Mesothelial cell of epicardium (in vitro differentiated cells): ENCODE data around the gene AUTS2. TPM values are rescaled to one million over a fixed set of nuclear protein-coding genes. Genes with fewer than 3 reads are reported as not detected.
A peak's percentile ranks its signal among the peaks of the same experiment; 100 is the strongest.

Source experiments
- DNase-seq, 2 experiments: peaks; one replicate each; pipeline ENCODE4 v3.0.0; 2021; ENCODE audit warnings: low spot score in 2 of 2; ENCODE audit not compliant: unreplicated experiment in 2 of 2
- H3K27ac Mint-ChIP-seq: 2 replicates; pipeline ENCODE4 v1.8.0; 2021; ENCODE audit warnings: mixed read lengths
- H3K27me3 Mint-ChIP-seq: 2 replicates; pipeline ENCODE4 v1.8.0; 2021; ENCODE audit warnings: low read depth, mixed read lengths
- H3K36me3 Mint-ChIP-seq: 2 replicates; pipeline ENCODE4 v1.8.0; 2021; ENCODE audit warnings: mixed read lengths
- H3K4me1 Mint-ChIP-seq: 2 replicates; pipeline ENCODE4 v1.8.0; 2021; ENCODE audit warnings: mixed read lengths
- H3K4me3 Mint-ChIP-seq: 2 replicates; pipeline ENCODE4 v1.8.0; 2021; ENCODE audit warnings: mild to moderate bottlenecking, moderate library complexity, mixed read lengths
- H3K9me3 Mint-ChIP-seq: 2 replicates; pipeline ENCODE4 v1.8.0; 2021; ENCODE audit warnings: mixed read lengths
- CTCF ChIP-seq: fragments of 200-600 bp; sonication (generic); IDR thresholded peaks from one replicate; pipeline ENCODE4 v1.5.0; 2021; ENCODE audit warnings: antibody characterized with exemption; ENCODE audit not compliant: unreplicated experiment
- total RNA-seq: library from RNA; stranded (reverse); gene quantifications from 3 replicates; pipeline ENCODE4 v1.2.1, GENCODE V29; 2021

The AUTS2 gene
- total RNA-seq, 1 donor from 2014 or later: 135 TPM

DNA sequence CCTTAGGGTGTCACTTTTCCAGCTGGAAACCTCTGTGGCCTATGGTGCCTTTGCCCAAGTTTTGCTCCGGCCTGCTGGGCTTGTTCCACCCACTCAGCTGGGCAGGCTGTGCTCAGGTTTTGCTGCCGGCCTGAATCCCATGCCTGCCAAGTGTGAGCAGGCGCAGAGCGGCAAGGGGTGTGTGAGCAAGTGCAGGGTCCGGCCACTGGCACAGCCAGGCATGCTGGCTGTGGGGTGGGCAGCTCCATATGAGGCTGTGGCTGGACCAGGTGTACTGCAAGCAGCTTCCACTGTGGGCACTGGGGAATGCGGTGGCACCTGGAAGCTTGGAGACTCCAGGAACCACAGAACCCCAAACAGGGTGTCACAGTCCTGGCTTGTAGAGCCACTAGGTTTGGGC, 92.1 kb downstream of the AUTS2 start:
- no peaks in the 10 kb centered on the region for H3K27me3 Mint-ChIP-seq
- H3K9me3 Mint-ChIP-seq: no peaks in the 10 kb centered on the region
- no peak for DNase-seq
- no peak for TF ChIP-seq CTCF
- H3K4me3 Mint-ChIP-seq: no peak overlapping the region
- H3K4me1 Mint-ChIP-seq: peaks cover 35% of the 10 kb centered on the region
- H3K27ac Mint-ChIP-seq: no peak overlapping the region
- H3K36me3 Mint-ChIP-seq: peaks cover 8% of the 10 kb centered on the region

DNA sequence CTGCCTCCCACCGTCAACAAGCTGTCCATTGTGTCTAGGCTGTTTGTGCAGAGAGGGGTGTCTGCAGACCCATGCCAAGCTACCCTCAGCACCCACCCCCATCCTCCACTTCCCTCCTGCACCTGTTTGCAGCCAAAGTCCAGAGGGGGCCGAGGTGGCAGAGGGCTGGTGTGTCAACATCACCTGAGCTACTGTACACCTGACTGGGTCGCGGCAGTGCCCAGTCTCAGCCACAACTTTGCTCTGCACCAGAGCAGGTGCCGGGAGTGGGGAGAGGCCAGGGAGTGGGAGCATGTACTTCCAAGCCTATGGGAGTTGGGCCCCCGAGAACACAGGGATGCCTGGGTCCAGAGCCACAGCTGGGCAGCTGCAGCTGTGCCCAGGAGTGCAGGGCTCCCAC, 93.1 kb downstream of the AUTS2 start:
- Mint-ChIP-seq H3K4me3 (no peak overlapping the region), H3K4me1 (peaks cover 40% of the 10 kb centered on the region), H3K9me3 (no peaks in the 10 kb centered on the region), H3K27ac (no peak overlapping the region), H3K27me3 (no peaks in the 10 kb centered on the region), H3K36me3 (peaks cover 8% of the 10 kb centered on the region)
- no peak for DNase-seq
- no peak for TF ChIP-seq CTCF

DNA sequence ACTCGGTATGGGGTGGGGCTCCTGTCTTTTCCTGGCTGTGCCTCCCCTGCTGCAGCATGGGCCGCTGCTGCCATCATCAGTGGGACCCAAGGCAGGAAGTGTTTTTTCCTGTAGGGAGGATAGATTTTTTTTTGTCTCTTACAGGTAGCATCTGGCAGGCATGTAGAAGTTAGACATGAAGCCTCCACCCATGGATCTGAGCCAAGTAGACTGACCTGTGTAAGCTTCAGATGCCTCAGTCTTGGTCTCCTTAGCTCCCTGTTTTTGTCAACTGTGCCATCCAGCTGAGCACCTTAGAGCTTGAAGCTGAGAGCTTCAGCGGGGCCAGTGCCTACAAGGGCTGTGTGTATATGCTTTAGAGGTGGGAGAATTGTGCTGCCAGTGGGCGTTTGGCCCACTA, 93.5 kb downstream of the AUTS2 start:
- H3K27me3 Mint-ChIP-seq: no peaks in the 10 kb centered on the region
- no peak overlapping the region for H3K4me3 Mint-ChIP-seq
- H3K27ac Mint-ChIP-seq: peak overlapping the region; percentile 77
- DNase-seq: no peak
- peaks cover 8% of the 10 kb centered on the region for H3K36me3 Mint-ChIP-seq
- H3K4me1 Mint-ChIP-seq: peaks cover 44% of the 10 kb centered on the region
- TF ChIP-seq CTCF: no peak
- H3K9me3 Mint-ChIP-seq: no peaks in the 10 kb centered on the region

DNA sequence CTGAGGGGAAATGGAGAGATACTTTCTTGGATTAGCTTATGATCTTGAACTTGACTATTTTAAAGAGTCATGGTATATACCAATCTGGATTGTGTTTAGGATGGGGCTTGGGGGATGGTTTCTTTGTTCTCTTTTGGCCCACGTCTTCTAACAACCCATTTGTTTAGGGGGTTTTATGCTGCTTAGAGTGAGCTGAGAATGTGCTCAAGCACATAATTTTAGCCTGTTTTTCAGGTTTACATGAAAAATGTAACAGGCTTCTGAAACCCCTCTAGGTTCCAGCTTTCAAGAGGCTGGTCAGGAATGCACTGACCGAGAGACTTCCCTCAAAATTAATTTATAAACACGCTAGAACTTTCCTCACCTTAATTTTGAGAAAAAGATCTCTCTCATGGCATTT, 94.3 kb downstream of the AUTS2 start:
- no peaks in the 10 kb centered on the region for H3K9me3 Mint-ChIP-seq
- no peak overlapping the region for H3K4me3 Mint-ChIP-seq
- no peak for DNase-seq
- peaks cover 45% of the 10 kb centered on the region for H3K4me1 Mint-ChIP-seq
- peaks cover 8% of the 10 kb centered on the region for H3K36me3 Mint-ChIP-seq
- no peaks in the 10 kb centered on the region for H3K27me3 Mint-ChIP-seq
- TF ChIP-seq CTCF: no peak
- peak overlapping the region; percentile 27 for H3K27ac Mint-ChIP-seq

- H3K4me3 Mint-ChIP-seq: no peak overlapping the region
- H3K27me3 Mint-ChIP-seq: no peaks in the 10 kb centered on the region
- H3K4me1 Mint-ChIP-seq: peaks cover 45% of the 10 kb centered on the region
- DNase-seq: no peak
- H3K36me3 Mint-ChIP-seq: peaks cover 8% of the 10 kb centered on the region
- H3K27ac Mint-ChIP-seq: peak overlapping the region; percentile 27
- no peaks in the 10 kb centered on the region for H3K9me3 Mint-ChIP-seq
- TF ChIP-seq CTCF: no peak
These were observed 94.8 kb downstream of the AUTS2 start for GRCh38 chr7:69693042-69693441.

DNA sequence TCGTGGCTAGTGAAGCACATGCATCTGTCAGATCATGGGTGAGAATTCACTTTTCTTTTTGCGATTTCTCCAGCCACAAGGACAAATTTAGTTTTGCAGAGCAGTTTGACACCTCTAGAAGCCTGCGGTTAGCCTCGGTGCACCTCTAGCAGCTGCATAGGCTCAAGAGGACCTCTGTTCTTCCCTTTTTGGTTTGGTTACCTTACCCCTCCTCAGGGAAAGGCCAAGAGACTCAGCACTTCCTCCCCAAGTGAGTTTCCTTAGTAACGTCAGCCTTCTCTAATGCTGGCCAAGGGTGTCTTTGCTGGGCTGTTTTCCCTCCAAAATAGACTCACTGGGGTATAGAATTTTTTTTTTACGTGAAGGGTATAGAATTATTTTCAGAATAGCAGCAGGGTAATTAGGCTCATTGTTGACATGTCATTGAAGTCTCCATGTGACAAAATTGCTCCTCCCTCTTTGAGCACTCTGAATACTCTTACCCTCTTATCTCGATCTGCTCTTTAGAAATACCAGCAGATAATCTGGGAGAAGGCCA, 97.8 kb downstream of the AUTS2 start:
- no peak overlapping the region for H3K27ac Mint-ChIP-seq
- H3K27me3 Mint-ChIP-seq: no peaks in the 10 kb centered on the region
- peaks cover 44% of the 10 kb centered on the region for H3K4me1 Mint-ChIP-seq
- TF ChIP-seq CTCF: no peak
- H3K4me3 Mint-ChIP-seq: no peak overlapping the region
- no peaks in the 10 kb centered on the region for H3K9me3 Mint-ChIP-seq
- DNase-seq: no peak
- peaks cover 6% of the 10 kb centered on the region for H3K36me3 Mint-ChIP-seq
